Measurements from ENCODE around the gene UACA.

GRCh38 chr15:70701171-70701570 is 62.2 kb downstream of the UACA start:
- TF ChIP-seq, protein P1, sequence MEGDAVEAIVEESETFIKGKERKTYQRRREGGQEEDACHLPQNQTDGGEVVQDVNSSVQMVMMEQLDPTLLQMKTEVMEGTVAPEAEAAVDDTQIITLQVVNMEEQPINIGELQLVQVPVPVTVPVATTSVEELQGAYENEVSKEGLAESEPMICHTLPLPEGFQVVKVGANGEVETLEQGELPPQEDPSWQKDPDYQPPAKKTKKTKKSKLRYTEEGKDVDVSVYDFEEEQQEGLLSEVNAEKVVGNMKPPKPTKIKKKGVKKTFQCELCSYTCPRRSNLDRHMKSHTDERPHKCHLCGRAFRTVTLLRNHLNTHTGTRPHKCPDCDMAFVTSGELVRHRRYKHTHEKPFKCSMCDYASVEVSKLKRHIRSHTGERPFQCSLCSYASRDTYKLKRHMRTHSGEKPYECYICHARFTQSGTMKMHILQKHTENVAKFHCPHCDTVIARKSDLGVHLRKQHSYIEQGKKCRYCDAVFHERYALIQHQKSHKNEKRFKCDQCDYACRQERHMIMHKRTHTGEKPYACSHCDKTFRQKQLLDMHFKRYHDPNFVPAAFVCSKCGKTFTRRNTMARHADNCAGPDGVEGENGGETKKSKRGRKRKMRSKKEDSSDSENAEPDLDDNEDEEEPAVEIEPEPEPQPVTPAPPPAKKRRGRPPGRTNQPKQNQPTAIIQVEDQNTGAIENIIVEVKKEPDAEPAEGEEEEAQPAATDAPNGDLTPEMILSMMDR (IDR thresholded peaks at IDR 0.05; ENCODE audit: low read depth, low read length), result no peak
- no peak for TF ChIP-seq EZH2phosphoT487 (IDR thresholded peaks at IDR 0.05; ENCODE audit: low read depth)

Data from OCI-LY3 (cell line).